ENCODE measurements around the gene CR1. TPM values are rescaled to one million over a fixed set of nuclear protein-coding genes. Genes with fewer than 3 reads are reported as not detected.
A peak's percentile ranks its signal among the peaks of the same experiment; 100 is the strongest.

CR1 gene
- total RNA-seq, 1 experiment from 2014 or later = 0.07 TPM

DNA sequence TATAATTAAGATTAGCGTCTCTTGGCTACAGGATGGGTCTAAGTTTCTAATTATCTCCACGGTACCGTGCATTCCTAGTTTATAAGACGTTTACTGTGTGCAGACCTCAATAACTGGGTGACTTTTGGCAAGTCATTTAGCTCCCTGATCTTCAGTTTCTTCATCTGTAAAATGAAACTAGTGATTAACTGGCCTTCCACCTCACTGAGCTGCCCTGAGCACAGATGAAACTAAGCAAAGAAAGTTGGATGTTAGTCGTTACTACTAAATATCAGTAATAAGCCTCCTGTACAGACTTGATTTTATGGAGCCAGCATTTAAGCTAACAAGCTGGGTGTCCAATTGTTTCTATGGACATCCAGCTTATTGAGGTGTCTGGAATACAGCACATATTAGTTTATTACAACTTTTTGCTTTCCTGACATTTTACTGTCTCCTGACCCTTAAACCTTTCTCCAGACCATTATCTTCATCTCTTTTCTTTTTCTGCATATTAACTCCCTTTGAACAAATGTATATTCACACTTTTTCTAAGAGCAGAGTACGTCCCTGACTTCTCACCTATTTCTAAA is 40.7 kb upstream of the CR1 start:
- BruUV-seq (replicated peaks) = TSS peak; percentile 48
- Histone ChIP-seq H3K27me3 (ENCODE audit: insufficient read depth, low read length) (0 out of 2 replicates have a peak, but pooled peaks cover 5% of the 10 kb centered on the region), H3K79me2 (ENCODE audit: insufficient read depth, low read length) (no peaks in the 10 kb centered on the region), H4K20me1 (ENCODE audit: insufficient read depth) (no peaks in the 10 kb centered on the region), H3K27ac (ENCODE audit: low read depth, low read length) (no peak overlapping the region), H3K4me2 (ENCODE audit: low read length) (peak overlapping the region; percentile 94), H3K4me1 (ENCODE audit: control insufficient read depth in 1 of 2, insufficient read depth in 2 of 2, low read length in 2 of 2) (peaks cover 6 to 18% of the 10 kb centered on the region in 2 experiments; a peak in 3 of 4 replicates), H3K36me3 (ENCODE audit: control insufficient read depth in 1 of 2, insufficient read depth in 2 of 2, low read length in 2 of 2) (no peaks in the 10 kb centered on the region), H3K9ac (ENCODE audit: low read length) (peak overlapping the region; percentile 49), H2AFZ (ENCODE audit: low read depth, low read length, poor library complexity, severe bottlenecking) (peak overlapping the region; percentile 98), H3K9me2 (ENCODE audit: insufficient read depth) (0 out of 2 replicates have a peak, but pooled peaks cover 5% of the 10 kb centered on the region), H3K9me3 (ENCODE audit: control insufficient read depth in 1 of 2, insufficient read depth in 1 of 2, low read depth in 1 of 2, low read length in 2 of 2) (no peaks in the 10 kb centered on the region), H3K4me3 (replicated peaks in 1 of 2; ENCODE audit: low read depth in 1 of 2, low read length in 2 of 2) (peak overlapping the region; percentile 49 to 63)
- RAD21 ChIA-PET (ENCODE audit: low non-redundant PET in 1 of 2, low total read pairs in 2 of 2, uncharacterized antibody in 2 of 2, unreplicated experiment in 2 of 2) = no interaction called here
- POLR2A ChIA-PET = no interaction called here
- CTCF ChIA-PET = interaction anchor here (1.1 to 1.5 kb wide), 4 partner anchors 9 to 111 kb away, joined by 3 to 4 read pairs (median 3); no protein-coding TSS in a partner anchor
- intact Hi-C loops (cut with micrococcal nuclease) = no loop called here
- ATAC-seq (no peak), DNase-seq (ENCODE audit: low read depth, low spot score) (no peak)
- TF ChIP-seq SRF (IDR thresholded peaks at IDR 0.05; ENCODE audit: low read depth) (no peak), SP1 (IDR thresholded peaks at IDR 0.05; ENCODE audit: low read depth) (no peak), POLR2AphosphoS5 (IDR thresholded peaks at IDR 0.05; ENCODE audit: low read depth, low read length) (no peak), SIN3A (IDR thresholded peaks at IDR 0.05; ENCODE audit: low read depth) (no peak), ZNF274 (IDR thresholded peaks at IDR 0.05; ENCODE audit: low read depth, low read length) (no peak), CEBPB (IDR thresholded peaks at IDR 0.05; ENCODE audit: low read depth) (no peak), ATF3 (IDR thresholded peaks at IDR 0.05) (no peak), FOSL1 (IDR thresholded peaks at IDR 0.05; ENCODE audit: low read depth) (no peak), POLR2A (IDR thresholded peaks at IDR 0.05; ENCODE audit: borderline replicate concordance, extremely low read depth, insufficient read depth, insufficient read length) (no peak), EGR1 (IDR thresholded peaks at IDR 0.05; ENCODE audit: low read depth) (no peak), ZFX (IDR thresholded peaks at IDR 0.05) (no peak), ELF1 (IDR thresholded peaks at IDR 0.05; ENCODE audit: borderline replicate concordance, low read depth) (no peak), JUND (IDR thresholded peaks at IDR 0.05) (no peak), EZH2 (IDR thresholded peaks at IDR 0.05) (no peak), YY1 (IDR thresholded peaks at IDR 0.05; ENCODE audit: extremely low read depth, insufficient replicate concordance, low read depth, low read length) (no peak), REST (IDR thresholded peaks at IDR 0.05; ENCODE audit: low read depth) (no peak)
- TF ChIP-seq, protein P1, sequence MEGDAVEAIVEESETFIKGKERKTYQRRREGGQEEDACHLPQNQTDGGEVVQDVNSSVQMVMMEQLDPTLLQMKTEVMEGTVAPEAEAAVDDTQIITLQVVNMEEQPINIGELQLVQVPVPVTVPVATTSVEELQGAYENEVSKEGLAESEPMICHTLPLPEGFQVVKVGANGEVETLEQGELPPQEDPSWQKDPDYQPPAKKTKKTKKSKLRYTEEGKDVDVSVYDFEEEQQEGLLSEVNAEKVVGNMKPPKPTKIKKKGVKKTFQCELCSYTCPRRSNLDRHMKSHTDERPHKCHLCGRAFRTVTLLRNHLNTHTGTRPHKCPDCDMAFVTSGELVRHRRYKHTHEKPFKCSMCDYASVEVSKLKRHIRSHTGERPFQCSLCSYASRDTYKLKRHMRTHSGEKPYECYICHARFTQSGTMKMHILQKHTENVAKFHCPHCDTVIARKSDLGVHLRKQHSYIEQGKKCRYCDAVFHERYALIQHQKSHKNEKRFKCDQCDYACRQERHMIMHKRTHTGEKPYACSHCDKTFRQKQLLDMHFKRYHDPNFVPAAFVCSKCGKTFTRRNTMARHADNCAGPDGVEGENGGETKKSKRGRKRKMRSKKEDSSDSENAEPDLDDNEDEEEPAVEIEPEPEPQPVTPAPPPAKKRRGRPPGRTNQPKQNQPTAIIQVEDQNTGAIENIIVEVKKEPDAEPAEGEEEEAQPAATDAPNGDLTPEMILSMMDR (IDR thresholded peaks at IDR 0.05 in 2 of 3, conservative IDR thresholded peaks at IDR 0.05 in 1 of 3; ENCODE audit: borderline replicate concordance in 1 of 3, insufficient read depth in 1 of 3, low read depth in 2 of 3, low read length in 2 of 3) = no peak
- TF ChIP-seq, protein P2, sequence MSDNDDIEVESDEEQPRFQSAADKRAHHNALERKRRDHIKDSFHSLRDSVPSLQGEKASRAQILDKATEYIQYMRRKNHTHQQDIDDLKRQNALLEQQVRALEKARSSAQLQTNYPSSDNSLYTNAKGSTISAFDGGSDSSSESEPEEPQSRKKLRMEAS (IDR thresholded peaks at IDR 0.05) = no peak
- TF ChIP-seq, protein P3, sequence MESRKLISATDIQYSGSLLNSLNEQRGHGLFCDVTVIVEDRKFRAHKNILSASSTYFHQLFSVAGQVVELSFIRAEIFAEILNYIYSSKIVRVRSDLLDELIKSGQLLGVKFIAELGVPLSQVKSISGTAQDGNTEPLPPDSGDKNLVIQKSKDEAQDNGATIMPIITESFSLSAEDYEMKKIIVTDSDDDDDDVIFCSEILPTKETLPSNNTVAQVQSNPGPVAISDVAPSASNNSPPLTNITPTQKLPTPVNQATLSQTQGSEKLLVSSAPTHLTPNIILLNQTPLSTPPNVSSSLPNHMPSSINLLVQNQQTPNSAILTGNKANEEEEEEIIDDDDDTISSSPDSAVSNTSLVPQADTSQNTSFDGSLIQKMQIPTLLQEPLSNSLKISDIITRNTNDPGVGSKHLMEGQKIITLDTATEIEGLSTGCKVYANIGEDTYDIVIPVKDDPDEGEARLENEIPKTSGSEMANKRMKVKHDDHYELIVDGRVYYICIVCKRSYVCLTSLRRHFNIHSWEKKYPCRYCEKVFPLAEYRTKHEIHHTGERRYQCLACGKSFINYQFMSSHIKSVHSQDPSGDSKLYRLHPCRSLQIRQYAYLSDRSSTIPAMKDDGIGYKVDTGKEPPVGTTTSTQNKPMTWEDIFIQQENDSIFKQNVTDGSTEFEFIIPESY (IDR thresholded peaks at IDR 0.05; ENCODE audit: extremely low read depth, insufficient replicate concordance, low read length) = no peak

All from HCT116 (cell line).